NCI-H1105 treated with DMSO at 0.1 percent for 48 hours (cell line): Measurements from ENCODE around the gene OLFML3.
"Not testable (repeated sequence)": the region's sequence is repeated elsewhere in the genome, so short reads cannot be mapped to it uniquely, and the experiment has no call there.

Experiments used
- DNase-seq: peaks from one replicate; lab custom pipeline; 2025; lab: John Stamatoyannopoulos, UW

The OLFML3 gene

GRCh38 chr1:113978863-113979702 lies at the start of gene OLFML3:
OLFML3 (plus strand) TSS chr1:113979474; CDS start chr1:113979517, 43 bp downstream.
- peak; percentile 84 for DNase-seq

DNA sequence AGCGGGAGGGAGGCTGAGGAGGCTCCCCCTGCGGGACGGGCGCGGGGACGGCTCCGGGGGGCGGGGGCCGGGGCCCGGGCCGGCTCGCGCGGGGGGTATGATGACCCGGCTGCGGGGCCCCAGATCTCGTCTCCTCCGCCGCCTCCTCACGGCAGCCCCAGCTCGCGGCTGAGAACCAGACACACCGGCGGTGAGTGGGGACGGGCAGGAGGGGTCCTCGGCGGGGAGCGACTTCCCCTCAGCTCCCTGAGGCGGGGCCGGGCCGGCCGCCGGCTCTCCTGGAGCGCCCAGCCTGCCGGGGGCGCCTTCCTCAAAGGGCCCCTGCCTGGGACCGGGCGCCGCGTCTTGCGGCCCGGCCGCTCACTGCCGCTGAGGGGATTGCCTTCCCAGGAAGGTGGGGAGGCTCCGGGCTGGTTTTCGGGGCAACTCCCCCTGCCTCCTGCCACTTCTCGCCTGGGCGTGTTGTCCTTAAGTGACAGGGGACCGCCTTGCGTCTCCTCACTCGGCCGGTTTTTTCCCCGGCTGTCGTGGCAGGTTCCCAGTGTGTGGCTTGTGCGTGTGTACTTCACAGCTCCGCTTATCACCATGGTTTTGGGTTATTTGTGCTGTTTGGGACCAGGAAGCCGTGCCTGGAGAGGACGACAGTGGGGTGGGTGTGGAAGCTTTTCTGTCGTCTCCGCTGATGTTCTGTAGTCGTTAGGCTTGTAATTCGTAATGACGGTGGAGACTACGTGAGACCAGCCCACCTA lies 49.4 kb upstream of the OLFML3 start:
- peak; percentile 31 for DNase-seq

GRCh38 chr1:113930499-113931161 lies 48.6 kb upstream of the OLFML3 start:
- DNase-seq, result peak; percentile 13

DNA sequence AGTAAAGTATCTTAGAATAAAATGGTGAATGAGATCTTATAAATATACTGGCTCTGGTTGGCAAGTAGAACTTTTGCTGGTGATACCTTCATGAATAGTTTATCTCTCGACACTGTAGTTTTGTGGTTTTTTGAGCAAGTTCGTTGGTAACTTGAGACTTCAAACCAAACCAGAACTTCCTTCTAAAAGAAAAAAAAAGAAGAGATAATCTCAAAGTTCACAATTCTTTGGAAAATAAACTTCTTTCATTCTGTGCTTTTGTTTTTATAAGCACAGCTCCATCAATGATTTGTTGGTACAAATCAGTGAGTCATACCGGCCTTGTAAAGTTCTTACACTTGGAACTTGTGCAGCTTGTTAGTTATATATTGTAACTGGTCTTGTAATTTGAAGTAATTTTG lies 47.8 kb upstream of the OLFML3 start:
- DNase-seq, result no peak

DNA sequence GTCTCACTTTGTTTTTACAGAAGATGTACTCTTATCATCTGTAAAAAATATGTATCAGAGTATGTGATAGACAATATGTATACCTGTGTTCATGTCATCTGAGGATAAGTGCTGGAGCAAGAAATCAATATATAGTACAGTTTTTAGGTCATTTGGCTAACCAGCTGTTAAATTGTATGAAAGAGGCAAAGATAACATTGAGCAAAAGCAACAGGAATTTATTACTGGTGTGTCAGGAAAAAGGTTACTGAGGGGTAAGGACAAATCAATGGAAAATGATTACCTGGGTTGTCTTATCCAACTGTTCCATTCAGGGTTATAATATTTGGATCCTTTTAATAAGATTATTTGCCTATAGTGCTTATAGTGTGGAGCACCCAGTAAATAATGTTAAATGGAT lies 45.3 kb upstream of the OLFML3 start:
- DNase-seq, result no peak

- DNase-seq, result no peak
Measured at GRCh38 chr1:113934511-113935055, 44.7 kb upstream of the OLFML3 start.

DNA sequence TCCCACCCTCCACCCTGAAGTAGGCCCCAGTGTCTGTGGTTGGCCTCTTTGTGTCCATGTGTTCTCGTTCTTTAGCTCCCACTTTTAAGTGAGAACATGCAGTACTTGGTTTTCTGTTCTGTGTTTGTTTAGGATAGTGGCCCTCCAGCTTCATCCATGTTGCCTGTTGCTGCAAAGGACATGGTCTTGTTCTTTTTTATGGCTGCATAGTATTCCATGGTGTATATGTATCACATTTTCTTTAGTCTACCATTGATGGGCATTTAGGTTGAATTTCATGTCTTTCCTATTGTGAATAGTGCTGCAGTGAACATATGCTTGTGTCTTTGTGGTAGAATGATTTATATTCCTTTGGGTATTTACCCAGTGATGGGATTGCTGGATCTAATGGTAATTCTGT lies 44.1 kb upstream of the OLFML3 start:
- DNase-seq, result no peak

- no peak for DNase-seq
Measured at GRCh38 chr1:113935970-113936369, 43.3 kb upstream of the OLFML3 start.

- no peak for DNase-seq
Measured at GRCh38 chr1:113937146-113937545, 42.1 kb upstream of the OLFML3 start.

DNA sequence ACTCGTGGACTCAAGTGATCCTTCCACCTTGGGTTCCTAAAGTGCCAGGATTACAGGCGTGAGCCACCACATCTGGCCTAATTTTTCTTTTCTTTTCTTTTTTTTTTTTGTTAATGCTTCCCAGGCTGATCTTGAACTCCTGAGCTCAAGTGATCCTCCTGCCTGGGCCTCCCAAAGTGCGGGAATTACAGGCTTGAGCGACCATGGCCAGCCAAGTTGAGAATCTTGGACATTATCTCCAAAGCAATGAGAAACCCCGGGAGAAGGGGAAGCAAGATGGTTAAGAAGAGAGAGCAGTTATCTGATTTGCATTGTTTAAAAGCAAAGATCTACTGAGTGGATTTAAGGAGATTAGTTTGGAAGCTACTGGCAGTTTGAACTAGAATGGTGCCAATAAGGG lies 41.1 kb upstream of the OLFML3 start:
- no peak for DNase-seq

DNA sequence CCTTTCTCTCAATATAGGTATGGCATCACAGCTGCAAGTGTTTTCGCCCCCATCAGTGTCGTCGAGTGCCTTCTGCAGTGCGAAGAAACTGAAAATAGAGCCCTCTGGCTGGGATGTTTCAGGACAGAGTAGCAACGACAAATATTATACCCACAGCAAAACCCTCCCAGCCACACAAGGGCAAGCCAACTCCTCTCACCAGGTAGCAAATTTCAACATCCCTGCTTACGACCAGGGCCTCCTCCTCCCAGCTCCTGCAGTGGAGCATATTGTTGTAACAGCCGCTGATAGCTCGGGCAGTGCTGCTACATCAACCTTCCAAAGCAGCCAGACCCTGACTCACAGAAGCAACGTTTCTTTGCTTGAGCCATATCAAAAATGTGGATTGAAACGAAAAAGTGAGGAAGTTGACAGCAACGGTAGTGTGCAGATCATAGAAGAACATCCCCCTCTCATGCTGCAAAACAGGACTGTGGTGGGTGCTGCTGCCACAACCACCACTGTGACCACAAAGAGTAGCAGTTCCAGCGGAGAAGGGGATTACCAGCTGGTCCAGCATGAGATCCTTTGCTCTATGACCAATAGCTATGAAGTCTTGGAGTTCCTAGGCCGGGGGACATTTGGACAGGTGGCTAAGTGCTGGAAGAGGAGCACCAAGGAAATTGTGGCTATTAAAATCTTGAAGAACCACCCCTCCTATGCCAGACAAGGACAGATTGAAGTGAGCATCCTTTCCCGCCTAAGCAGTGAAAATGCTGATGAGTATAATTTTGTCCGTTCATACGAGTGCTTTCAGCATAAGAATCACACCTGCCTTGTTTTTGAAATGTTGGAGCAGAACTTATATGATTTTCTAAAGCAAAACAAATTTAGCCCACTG lies 38.7 kb upstream of the OLFML3 start:
- no peak for DNase-seq

- DNase-seq, result no peak
Measured at GRCh38 chr1:113941245-113941559, 38.1 kb upstream of the OLFML3 start.

DNA sequence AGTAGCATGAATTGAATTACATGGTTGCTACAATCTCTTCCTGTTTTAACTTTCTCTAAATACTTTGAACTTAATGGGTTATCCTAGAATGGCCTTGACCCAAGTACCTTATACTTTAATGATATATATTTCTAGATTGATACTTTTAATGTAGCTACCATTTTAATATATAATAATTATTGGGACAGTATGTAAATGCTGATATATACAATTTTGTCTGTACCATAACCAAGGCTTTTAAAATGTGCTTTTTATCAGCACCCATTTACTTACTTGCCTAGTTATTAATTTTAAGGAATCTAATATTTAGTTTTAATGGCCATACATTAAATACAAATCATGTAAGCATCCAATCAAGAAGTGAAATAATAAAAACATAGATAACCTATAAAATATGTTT lies 36.7 kb upstream of the OLFML3 start:
- DNase-seq, result no peak

DNA sequence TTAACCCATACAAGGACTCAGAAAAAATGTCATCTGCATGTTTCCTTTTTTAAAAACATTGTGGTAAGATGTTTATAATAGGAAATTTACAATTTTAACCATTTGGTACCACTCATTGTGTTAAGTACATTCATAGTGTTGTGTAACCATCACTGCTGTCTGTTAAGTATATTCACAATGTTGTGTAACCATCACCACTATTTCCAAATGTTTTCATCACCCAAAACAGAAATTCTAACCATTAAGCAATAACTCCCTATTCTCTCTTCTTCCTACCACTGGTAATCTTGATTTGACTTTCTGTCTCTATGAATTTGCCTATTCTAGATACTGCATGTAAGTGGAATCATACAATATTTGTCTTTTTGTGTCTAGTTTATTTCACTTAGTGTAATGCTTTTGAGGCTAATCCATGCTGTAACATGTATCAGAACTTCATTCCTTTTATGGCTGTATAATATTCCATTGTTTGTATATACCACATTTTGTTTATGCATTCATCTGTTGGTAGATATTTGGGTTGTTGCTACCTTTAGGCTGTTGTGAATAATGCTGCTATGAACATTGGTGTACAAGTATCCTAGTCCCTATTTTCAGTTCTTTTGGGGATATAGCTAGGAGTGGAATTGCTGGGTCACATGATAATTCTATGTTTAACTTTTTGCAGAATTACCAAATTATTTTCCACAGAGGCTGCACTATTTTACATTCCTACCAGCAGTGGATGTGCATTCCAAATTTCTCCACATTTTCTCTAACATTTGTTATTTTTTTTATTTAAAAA lies 36.1 kb upstream of the OLFML3 start:
- DNase-seq, result no peak

DNA sequence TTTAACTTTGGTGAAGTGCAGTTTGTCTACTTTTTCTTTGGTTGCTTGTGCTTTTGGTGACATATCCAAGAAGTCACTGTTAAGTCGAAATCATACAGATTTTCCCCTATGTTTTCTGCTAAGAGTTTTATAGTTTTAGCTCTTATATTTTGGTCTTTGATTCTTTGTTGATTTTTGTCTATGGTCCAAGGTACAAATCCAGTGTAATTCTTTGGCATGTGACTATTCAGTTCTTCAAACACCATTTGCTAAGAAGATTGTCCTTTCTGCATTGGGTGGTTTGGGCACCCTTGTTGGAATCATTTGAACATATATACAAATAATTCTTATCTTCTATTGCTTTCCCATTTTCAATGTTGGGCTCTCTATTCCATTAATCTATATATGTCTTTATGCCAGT lies 33.9 kb upstream of the OLFML3 start:
- DNase-seq, result no peak

- DNase-seq, result no peak
Measured at GRCh38 chr1:113946112-113946511, 33.2 kb upstream of the OLFML3 start.

- DNase-seq, result no peak
Measured at GRCh38 chr1:113946678-113947387, 32.4 kb upstream of the OLFML3 start.

DNA sequence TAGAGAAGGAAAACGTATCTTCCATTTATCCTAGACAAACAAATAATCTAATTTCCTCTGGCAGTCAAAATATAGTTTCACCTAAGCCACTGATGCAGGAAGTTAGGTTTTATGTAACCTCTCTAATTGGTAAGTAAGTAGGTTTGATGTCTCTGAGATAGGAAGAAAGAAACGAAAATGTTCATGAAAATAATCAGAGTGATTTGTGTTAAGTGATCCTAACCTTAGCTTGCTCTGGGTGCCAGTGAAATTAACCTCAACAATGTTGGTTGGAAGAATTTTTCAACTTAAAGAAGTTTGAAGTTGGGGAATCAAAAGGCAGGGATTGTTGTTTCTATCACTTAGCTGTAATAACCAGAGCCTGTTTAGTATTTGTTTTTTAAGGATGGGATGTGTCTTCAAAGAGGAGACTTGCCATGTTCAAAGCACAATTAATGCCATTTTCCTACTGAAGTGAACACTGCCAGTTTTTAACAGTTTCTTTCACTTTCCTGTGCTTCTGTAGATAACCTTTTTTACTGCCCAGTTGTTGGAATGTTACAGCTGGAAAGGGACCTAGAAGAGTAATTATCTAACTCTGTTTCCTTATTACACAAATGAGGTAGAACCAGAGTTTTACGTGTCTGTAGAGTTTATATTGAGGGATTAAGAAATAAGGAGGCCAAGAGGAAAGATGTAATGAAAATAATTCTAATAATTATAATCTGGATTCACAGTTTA lies 31.7 kb upstream of the OLFML3 start:
- DNase-seq, result no peak

GRCh38 chr1:113948151-113948550 lies 31.1 kb upstream of the OLFML3 start:
- DNase-seq, result not testable (repeated sequence)

DNA sequence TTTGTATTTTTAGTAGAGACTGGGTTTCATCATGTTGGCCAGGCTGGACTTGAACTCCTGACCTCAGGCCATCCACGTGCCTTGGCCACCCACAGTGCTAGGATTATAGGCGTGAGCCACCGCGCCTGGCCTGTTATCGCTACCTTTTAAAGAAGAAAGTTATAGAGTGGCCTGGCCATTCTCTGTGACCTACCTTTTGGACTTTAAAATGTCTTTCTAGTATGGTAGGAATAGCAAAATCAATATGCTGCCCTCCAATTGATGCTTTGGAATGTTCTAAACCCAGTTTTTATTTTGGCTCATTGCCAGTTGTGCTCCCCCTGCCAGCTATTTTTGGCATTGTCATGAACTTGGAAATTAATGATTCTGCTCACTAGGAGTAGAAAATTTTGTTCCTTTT lies 30.3 kb upstream of the OLFML3 start:
- no peak for DNase-seq
